Amygdala (tissue), 56 donors: ENCODE results near the gene CEACAM21.

ENCODE experiments used
- DNase-seq, 56 donors: peaks; one replicate each; lab custom pipeline; 2025; lab: John Stamatoyannopoulos, UW

Gene CEACAM21

DNA sequence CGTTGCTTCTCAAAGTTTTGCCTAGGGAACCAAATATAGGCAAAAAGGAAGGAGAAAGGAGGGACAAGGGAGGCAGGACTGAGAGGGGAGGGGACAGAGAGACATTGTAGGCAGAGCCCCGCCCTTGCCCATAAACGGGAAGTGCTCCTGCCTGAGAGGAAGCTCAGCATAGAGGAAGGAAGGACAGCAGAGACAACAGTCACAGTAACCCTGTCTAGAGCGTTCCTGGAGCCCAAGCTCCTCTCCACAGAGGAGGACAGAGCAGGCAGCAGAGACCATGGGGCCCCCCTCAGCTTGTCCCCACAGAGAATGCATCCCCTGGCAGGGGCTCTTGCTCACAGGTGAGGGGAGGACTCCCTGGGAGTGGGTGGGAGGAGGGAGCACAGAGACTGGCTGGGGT lies at the start of gene CEACAM21:
CEACAM21 (plus strand) TSS at position 169 of the 400 bp plus-strand sequence; CDS start at position 278, 109 bp downstream.
- peak in 16 of 56 donors; percentile 4 to 66 (median 24) for DNase-seq

DNA sequence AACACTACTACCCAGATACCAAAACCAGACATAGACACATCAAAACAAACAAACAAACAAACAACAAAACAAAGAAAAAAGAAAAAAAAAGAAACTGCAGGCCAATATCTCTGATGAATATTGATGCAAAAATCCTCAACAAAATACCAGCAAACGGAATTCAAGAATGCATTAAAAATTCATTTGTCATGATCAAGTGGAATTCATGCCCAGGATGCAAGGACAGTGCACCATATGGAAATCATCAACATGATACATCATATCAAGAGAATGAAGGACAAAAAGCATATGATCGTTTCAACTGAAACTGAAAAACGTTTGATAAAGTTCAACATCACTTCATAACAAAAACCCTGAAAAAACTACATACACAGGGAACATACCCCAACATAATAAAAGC lies 48.9 kb upstream of the CEACAM21 start:
- DNase-seq: no peak

DNA sequence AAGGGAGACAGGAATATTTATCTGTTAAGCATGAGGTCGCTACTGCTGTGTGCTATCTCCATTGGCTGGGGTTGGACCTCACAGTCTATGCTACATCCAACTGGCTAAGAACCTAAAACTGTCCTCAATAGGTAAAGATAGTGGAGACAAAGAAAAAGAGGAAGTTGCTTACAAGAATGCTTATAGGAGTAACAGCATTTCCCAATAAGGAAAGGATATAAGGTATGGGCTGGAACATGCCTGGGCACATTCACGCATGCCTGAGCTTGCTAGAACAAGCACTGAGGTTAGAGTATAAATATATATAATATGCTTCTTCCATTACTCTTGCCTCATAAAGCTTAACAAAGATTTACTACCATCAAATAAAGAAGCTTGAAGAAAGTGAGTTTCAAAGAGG lies 47.9 kb upstream of the CEACAM21 start:
- DNase-seq: no peak

DNA sequence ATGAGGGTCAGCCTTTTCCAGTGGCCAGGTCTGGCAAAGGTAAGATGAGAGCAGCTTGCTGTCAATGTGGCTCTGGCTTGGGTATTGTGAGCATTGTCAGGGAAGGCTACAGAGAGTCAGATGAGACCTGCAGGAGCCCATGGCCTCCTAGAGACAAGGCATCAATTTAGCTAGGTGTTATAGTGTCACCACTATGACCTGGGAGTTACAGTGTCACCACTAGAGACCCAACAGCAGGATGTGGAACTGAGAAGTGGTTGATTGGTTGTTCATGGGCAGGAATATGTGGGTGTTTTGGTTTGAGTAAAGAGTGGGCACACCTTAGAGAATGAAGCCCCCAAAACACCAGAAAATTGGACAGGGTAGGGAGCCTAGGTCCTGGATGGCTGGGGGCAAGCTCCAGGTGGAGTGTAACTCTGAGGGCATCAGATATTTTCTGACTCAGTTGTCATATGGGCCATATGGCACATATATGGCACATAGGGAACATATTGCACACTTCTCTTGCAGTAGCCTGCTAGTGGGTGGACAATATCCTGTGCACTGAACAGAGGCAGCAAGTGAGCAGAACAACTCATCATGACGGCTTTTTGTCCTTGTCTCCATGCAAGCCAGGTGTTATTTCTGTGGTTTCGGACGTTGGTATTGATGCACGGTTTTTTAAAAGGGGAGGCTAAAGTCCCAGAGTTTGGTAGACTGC lies 46.3 kb upstream of the CEACAM21 start:
- DNase-seq: no peak

DNA sequence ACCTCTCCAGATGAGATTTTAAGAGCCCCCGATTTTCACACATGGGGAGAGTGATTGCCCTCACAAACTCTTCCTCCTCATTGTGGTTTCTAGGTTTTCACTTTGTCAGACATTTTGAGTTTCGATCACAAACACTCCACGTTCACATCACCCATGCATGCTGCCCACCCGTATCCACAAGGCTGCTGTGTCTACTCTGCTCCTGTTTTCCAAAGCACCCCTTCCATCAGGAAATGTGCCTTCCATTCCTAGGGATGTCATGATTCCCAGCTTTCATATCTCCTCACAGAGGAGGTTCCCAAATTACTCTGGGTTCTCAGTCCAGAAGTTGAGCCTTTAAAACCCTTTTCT lies 45.8 kb upstream of the CEACAM21 start:
- no peak for DNase-seq

DNA sequence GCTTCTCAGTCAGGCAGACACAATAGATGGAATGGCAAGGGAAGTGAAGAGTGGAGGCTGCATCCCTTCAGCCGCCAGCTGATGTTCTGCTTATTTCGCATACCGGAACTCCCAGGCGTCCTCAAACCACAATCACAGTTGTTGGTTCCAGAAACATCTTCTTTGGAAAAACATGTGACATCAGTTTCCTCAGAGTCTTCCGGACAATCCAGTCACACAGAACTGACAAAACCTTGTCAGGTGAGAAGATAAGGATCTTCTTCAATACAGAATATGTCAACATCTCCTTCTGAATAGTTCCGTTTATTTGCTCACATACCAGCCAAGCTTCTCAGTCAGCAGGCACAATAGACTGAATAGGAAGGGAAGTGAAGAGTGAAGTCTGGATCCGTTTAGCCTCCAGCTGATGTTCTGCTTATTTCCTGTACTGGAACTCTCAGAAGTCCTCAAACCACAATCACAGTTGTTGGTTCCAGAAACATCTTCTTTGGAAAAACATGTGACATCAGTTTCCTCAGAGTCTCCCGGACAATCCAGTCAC lies 45.1 kb upstream of the CEACAM21 start:
- peak in 1 of 56 donors; percentile 30 for DNase-seq

DNA sequence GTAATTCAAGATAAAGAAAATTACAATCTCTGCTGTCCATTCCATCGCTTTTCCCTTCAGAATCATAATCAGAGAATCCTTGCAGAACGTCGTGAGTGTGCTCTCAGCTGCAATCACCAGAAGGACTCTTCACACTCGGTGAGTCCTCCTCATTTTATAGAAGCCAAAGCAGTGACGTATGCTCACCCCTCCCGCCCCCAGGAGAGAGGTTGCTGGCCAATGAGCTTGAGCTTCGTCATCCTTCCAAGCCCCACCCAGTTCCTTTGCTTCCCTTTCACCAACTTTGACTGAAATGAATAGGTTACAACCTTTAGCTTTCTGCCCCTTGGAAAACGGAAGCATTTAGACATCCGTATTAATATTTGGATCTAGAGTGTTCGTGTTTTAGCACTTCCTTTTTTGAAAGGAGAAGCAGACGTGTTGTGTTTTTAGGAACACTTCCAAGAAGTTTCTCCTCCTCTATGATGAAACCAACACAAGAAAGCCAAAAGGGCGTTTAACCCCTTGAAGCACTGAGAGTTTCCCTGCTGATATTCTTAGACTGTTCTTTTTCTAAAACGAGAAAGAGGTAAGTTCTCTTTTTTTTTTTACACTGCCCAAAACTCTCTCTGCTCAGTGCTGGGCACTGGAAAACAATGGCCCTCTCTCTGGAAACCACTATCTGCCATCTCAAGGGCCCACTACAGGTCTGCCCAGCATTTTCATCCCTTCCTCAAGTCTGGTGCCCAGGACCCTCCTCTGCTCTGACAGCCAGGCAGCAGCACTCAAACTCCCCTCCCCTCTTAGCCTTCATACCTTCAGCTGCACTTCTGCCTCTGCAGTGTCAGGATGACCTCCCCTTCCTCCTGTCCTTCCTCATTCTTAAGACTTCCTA lies 44.3 kb upstream of the CEACAM21 start:
- peak in 2 of 56 donors; percentile 11 to 31 for DNase-seq

DNA sequence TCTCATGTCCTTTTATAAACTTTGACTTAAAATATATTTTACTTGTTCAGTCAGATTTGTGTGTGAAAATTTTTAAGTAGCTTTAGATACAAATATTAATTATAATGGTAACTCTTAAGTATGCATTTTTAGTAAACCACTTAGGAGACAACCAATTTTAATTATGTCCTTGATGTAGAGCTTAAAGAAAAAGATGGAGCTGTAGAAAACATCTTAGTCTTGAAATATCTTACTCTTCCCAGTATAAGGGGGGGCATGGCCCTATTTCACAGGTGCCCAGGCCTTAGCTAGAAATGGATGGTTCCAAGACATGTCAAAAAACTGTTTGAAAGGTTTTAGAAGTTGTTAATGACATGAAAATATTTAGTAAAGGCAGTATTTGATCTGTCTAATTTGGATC lies 43.4 kb upstream of the CEACAM21 start:
- DNase-seq: no peak

DNA sequence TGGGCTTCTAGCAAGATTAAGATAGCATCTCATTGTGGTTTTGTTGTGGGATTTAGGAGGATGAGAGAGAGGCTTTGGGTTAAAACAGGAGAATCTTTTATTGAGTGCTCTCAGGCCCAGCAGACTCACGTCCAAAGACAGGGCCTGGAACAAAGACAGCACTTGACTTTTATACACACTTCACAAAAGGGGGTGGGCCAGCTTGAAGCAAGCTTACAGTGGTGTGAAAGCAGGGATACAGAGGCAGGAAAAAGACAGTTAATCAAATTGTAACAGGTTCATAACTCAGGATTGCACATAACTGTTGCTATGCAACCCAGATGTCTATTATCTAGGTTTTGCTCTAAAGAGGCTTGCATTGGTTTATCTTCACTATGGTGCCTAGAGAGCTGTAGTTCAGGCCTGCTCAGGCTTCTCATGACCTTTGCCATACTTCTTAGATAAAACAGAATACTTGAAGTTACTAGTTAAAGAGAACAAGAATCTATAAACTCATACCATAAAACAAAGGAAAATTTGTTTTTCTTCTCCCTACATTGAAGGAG lies 42.2 kb upstream of the CEACAM21 start:
- no peak for DNase-seq

DNA sequence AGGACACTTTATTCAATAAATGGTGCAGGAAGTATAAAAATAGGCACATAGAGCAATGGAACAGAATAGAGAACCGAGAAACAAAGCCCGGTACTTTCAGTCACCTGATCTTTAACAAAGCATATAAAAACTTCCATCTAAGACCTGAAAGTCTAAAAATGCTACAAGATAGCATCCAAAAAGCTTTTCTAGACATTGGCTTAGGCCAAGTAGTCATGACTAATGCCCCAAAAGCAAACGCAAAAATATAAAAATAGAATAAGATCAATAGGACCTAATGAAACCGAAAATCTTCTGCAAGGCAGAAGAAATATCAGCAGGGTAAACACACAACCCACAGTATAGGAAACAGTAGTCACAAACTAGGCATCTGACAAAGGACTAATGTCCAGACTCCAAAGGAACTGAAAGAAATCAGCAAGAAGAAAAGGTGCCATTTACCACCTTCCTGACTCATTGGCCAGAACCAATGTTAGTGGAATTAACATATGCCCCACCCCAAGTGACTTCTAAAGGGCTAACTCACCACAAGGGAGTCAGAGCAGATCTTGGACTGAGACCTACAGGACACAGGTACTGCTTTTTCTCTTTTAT lies 40.8 kb upstream of the CEACAM21 start:
- no peak for DNase-seq

DNA sequence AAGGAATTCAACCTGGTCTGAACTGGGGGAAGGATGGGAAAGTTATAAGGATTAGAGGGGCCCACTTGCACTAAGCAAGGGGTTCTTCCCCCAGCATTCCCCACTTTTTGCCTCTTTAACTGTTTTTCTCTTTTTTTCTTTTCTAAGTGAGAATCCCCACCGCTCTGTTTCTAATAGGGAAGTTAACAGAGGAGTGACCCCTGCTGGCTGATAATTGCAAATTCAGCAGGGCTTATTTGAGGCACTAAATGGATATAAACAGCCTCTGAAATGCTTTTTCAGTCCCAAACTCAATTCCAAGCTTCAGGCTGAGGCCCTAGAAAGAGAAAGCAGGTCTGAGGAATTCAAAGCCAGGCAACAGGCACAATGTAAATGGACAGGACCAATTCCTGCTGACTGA lies 38.2 kb upstream of the CEACAM21 start:
- no peak for DNase-seq

DNA sequence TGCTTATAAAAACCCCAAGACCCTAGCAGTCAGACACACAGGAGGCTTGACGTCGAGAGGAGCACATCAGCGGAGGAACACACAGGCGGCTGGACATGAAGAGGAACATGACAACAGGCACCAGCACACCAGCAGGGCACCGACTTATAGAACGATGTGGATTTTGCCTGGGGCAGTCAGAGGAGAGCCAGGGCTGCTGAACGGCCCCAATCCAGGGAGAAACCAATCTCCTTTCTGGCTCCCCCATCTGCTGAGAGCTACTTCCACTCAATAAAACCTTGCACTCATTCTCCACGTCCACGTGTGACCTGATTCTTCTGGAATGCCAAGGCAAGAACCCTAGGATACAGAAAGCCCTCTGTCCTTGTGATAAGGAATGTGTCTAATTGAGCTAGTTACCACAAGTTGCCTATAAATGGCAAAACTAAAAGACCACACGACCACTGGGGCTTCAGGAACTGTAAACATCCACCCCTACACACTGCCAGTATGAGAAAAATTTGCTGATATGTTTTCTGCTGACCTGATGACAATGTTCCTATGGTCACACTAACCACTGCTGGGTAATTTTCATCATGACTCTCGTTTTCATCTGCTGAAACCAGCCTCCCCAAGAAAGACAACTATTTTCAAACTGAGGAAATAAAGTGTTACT lies 35.8 kb upstream of the CEACAM21 start:
- no peak for DNase-seq

DNA sequence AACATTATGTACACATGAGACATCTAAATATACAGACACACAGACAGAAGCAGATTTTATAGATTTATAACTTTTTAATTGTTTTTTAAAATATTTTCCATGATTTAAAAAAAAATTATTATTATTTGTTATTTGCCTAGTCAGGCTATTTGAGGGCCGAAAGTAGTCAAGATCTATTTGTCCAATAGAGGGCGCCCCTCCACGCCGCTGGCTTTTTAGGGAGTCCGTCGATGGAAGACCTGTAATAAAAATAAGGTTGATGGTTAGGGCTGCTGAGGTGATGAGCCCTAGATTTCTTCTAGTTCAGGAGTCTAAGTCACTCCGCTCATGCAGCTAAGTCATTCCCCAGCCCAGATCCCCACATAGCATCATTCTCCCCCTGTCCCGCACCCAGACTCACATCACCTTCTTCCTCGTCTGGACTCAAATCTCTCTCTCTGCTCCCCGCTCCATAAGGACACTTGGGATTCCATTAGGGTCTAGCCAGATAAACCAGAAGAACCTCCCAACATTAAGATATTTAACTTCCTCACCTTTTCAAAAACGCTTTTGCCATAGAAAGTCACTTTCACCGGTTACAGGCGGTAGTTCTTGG lies 33.9 kb upstream of the CEACAM21 start:
- peak in 3 of 56 donors; percentile 16 to 55 (median 20) for DNase-seq

DNA sequence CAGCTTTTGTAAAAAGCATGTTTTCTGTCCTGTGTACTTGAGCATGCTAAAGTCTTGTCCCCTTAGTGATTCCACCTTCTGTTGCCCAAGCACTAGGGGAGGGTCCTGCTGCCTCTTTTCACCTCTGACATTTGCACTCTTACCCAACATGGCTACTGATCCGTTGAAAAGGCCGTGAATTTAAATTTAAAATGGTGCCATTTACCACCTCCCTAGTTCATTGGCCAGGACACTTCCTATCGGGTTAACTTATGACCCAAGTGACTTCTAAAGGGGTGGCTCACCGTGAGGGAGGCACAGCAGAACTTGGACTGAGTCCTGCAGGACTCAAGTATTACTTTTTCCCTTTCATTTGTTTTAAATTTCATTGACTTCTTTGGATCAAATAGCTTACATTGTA lies 33.3 kb upstream of the CEACAM21 start:
- DNase-seq: no peak

DNA sequence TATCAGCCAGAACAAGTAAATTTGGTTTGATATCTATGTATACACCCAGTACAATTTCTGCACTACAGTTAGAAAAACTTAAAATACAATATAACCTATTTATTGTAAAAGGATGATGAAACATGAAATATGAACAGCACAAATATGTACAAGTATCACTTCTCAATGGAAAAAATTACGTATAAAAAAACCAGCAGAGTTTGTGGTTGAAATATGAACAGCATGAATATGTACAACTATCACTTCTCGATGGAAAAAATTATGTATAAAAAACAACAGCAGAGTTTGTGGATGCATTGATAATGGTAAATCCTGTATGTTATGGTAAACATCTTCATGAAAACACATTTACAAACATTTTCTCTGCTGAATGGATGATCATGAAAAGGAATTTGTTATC lies 32.4 kb upstream of the CEACAM21 start:
- DNase-seq: no peak

DNA sequence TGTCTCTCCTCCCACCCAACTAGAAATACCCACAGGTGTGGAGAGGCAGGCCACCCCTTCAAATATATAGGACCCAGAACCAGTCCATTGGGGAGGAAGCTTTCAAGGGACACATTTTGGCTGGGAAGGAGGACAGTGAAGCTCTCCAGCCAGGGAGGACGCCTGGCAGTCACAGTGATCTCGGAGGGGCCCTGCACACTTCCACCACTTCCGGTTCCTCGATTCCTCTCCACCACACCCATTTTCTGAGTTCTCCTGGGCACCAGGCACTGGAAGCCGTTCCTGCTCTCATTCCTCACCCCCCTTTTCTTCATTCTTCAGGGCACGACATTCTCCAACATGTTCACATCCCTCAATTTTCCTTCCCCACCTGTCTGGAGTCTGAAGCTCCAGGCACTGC lies 30.4 kb upstream of the CEACAM21 start:
- DNase-seq: no peak

DNA sequence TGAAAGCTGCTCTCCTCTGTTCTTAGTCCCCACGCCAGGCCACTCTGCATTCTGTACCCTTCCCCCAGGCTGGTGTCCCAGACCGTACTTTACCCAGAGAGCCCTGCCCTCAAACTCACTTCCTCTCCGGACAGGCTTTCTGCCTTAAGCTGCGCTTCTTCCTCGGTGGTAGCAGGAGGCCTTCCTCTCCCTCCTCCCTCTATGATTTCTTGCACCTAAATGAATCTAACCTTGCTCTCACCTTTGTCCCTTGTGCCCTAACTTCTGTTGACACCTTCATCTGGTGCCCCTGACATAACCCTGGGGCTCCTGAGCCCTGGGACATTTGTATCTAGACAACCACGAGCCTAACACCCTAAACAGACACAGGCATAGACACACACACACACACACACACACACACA lies 29.6 kb upstream of the CEACAM21 start:
- DNase-seq: peak in 1 of 56 donors; percentile 42

DNA sequence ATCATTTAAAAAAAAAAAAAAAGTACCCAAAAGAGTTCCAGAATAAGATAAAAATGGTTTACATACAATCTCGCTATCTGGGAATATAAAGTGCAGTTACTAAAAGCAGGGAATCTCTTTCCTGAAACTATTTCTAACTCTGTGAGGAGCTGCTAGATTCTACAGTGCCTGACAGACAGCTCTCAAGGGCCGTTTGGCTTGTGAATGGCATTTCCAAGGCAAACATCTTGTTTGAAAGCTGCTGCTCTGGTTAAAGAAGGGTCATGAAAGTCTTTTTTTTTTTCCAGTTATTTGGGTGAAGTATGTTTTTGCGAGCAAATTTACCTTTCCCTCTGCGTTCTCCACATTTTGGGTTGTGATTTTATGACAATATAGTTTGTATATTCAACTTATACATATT lies 29.0 kb upstream of the CEACAM21 start:
- no peak for DNase-seq

DNA sequence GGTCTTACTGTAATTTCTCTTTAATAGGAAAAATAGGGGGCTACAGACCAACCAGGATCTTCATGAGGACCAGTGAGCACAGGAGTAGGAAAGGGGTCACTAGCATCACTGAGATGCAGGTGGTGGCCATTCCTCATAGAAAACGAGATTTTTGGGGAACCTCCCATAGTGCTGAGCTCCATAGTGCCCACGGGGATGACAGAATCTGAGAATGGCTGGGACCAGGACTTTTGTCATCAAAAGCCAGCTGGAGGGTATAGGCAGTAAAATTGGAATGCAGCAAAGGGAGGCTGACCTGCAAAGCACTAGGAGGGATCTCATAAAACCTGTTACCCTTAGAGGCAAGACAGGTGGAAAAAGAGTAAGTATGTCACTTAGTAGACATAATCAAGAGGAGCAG lies 28.4 kb upstream of the CEACAM21 start:
- DNase-seq: no peak

DNA sequence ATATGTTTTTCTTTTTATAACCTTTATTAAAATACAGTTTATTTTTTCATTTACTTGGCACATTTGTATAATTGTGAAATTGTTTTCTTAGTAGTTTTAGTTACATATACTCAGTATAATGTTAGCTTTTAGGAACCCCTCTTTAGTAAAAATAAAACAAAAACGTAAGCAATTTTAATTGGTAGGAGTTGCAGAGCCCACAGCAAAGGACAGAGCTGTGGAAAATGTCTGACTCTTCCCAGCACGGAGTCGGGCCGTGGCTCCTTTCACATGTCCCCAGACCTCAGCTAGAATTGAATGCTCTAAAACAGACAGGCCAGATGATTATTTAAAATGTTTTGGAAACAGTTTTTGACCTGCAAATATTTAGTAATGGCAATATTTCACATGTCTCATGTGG lies 27.9 kb upstream of the CEACAM21 start:
- DNase-seq: no peak
